HG03558 (cell line): ENCODE data around the gene MTCL1.

ENCODE experiments used
- ATAC-seq: cut with Tn5 transposase; IDR thresholded peaks from one replicate; pipeline ENCODE4 v1.9.1; 2021; ENCODE audit warnings: moderate number of reproducible peaks; ENCODE audit not compliant: unreplicated experiment; ENCODE audit errors: extremely low read depth

The MTCL1 gene

GRCh38 chr18:8708670-8709069 is 3.3 kb downstream of the MTCL1 start:
- ATAC-seq: no peak

GRCh38 chr18:8709248-8710059 is 4.1 kb downstream of the MTCL1 start:
- ATAC-seq: no peak

GRCh38 chr18:8711736-8712135 is 6.4 kb downstream of the MTCL1 start:
- ATAC-seq: no peak

- no peak for ATAC-seq
Measured at GRCh38 chr18:8713691-8714090, 8.3 kb downstream of the MTCL1 start.

- ATAC-seq: no peak
Measured at GRCh38 chr18:8715599-8715998, 10.2 kb downstream of the MTCL1 start.

GRCh38 chr18:8717011-8717770 is 11.8 kb downstream of the MTCL1 start:
- ATAC-seq: no peak

GRCh38 chr18:8718401-8718913 is 13.1 kb downstream of the MTCL1 start:
- no peak for ATAC-seq

GRCh38 chr18:8719192-8719591 is 13.8 kb downstream of the MTCL1 start:
- no peak for ATAC-seq

- no peak for ATAC-seq
Measured at GRCh38 chr18:8720141-8720540, 14.8 kb downstream of the MTCL1 start.

GRCh38 chr18:8721094-8721669 is 15.8 kb downstream of the MTCL1 start:
- no peak for ATAC-seq

- ATAC-seq: no peak
Measured at GRCh38 chr18:8721716-8722115, 16.4 kb downstream of the MTCL1 start.

GRCh38 chr18:8722946-8723820 is 17.8 kb downstream of the MTCL1 start:
- ATAC-seq: no peak

GRCh38 chr18:8724452-8724851 is 19.1 kb downstream of the MTCL1 start:
- ATAC-seq: no peak

GRCh38 chr18:8726281-8726680 is 20.9 kb downstream of the MTCL1 start:
- ATAC-seq: no peak

GRCh38 chr18:8726963-8727705 is 21.8 kb downstream of the MTCL1 start:
- no peak for ATAC-seq

GRCh38 chr18:8730080-8730827 is 24.9 kb downstream of the MTCL1 start:
- ATAC-seq: no peak

- ATAC-seq: no peak
Measured at GRCh38 chr18:8732442-8733360, 27.3 kb downstream of the MTCL1 start.

GRCh38 chr18:8734496-8734895 is 29.1 kb downstream of the MTCL1 start:
- ATAC-seq: no peak
